RWPE2 (cell line): ENCODE data around the gene C3AR1.
"Not testable (repeated sequence)": the region's sequence is repeated elsewhere in the genome, so short reads cannot be mapped to it uniquely, and the experiment has no call there.

Source experiments
- ATAC-seq: fragments of 200-7000 bp; cut with Tn5 transposase; 3 replicates; pipeline ENCODE4 v1.9.1; 2021; ENCODE audit warnings: low read depth
- DNase-seq: peaks from one replicate; pipeline ENCODE4 v3.0.0-alpha.2; 2020; ENCODE audit warnings: low spot score
- H3K27ac ChIP-seq: fragments of 450-650 bp; 2 replicates; pipeline ENCODE4 v1.5.1; 2017; ENCODE audit warnings: mild to moderate bottlenecking; ENCODE audit not compliant: poor library complexity, severe bottlenecking
- H3K27me3 ChIP-seq: fragments of 250-450 bp; sonication (Bioruptor Pico); 2 replicates; pipeline ENCODE4 v1.5.1; 2021; ENCODE audit warnings: mild to moderate bottlenecking, moderate library complexity; ENCODE audit not compliant: insufficient read depth, poor library complexity, severe bottlenecking
- H3K36me3 ChIP-seq: fragments of 250-450 bp; sonication (Bioruptor Pico); 2 replicates; pipeline ENCODE4 v1.5.1; 2020; ENCODE audit warnings: low read depth, mild to moderate bottlenecking, moderate library complexity
- H3K4me1 ChIP-seq: fragments of 250-450 bp; sonication (Bioruptor Pico); 2 replicates; pipeline ENCODE4 v1.5.1; 2021; ENCODE audit warnings: mild to moderate bottlenecking, moderate library complexity; ENCODE audit not compliant: insufficient read depth, poor library complexity, severe bottlenecking
- H3K4me3 ChIP-seq: fragments of 250-450 bp; sonication (Bioruptor Pico); 2 replicates; pipeline ENCODE4 v1.5.1; 2021; ENCODE audit warnings: mild to moderate bottlenecking, moderate library complexity; ENCODE audit not compliant: severe bottlenecking
- H3K9me3 ChIP-seq: fragments of 250-450 bp; sonication (Bioruptor Pico); 2 replicates; pipeline ENCODE4 v1.5.1; 2021; ENCODE audit warnings: mild to moderate bottlenecking, moderate library complexity; ENCODE audit not compliant: severe bottlenecking
- TF ChIP-seq, protein P1 (sequence below): fragments of 450-650 bp; IDR thresholded peaks from one replicate; pipeline ENCODE4 v1.5.1; 2017; ENCODE audit warnings: mild to moderate bottlenecking, moderate library complexity; ENCODE audit not compliant: poor library complexity, severe bottlenecking

C3AR1 gene

DNA sequence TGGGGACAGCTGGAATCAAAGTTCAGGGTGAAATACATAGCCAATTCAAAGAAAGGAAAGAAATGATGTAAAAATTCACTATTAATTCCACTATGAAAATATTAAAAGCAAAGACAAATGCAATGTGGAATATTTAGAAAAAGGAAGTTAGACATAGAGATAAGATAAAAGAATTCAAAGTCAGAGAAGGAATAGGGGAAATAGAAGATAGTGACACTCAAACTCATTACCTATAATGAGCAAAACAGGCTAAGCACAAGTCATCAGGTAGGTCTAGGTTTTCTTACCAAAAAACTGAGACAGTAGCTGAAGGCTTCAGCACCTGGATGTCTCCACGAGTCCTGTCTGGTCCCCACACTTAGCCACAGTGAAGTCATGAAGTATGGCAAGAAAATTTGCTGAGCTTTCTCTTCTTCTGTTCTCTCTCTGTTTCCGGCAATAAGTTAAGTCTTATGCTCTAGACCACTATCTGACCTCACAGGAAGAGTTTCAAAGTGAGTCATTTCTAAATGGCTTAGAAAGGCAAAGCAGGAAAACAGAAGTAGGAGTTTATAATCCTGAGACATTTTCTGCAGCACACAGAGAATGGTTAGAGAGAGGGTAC is at the start of gene C3AR1:
Gene C3AR1, minus strand, starts transcription at position 369 of the 604 bp plus-strand sequence. CDS start 6,174 bp downstream, outside the sequence.
- Histone ChIP-seq H3K4me3 (no peak within 1 kb of the TSS), H3K36me3 (no peaks in the 10 kb centered on the region), H3K27ac (no peak within 1 kb of the TSS), H3K27me3 (no peaks in the 10 kb centered on the region), H3K4me1 (no peaks in the 10 kb centered on the region), H3K9me3 (no peaks in the 10 kb centered on the region)
- ATAC-seq = peak; percentile 36; the same call in 1 of the 3 replicates
- no peak for DNase-seq
- TF ChIP-seq, protein P1, sequence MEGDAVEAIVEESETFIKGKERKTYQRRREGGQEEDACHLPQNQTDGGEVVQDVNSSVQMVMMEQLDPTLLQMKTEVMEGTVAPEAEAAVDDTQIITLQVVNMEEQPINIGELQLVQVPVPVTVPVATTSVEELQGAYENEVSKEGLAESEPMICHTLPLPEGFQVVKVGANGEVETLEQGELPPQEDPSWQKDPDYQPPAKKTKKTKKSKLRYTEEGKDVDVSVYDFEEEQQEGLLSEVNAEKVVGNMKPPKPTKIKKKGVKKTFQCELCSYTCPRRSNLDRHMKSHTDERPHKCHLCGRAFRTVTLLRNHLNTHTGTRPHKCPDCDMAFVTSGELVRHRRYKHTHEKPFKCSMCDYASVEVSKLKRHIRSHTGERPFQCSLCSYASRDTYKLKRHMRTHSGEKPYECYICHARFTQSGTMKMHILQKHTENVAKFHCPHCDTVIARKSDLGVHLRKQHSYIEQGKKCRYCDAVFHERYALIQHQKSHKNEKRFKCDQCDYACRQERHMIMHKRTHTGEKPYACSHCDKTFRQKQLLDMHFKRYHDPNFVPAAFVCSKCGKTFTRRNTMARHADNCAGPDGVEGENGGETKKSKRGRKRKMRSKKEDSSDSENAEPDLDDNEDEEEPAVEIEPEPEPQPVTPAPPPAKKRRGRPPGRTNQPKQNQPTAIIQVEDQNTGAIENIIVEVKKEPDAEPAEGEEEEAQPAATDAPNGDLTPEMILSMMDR = no peak

DNA sequence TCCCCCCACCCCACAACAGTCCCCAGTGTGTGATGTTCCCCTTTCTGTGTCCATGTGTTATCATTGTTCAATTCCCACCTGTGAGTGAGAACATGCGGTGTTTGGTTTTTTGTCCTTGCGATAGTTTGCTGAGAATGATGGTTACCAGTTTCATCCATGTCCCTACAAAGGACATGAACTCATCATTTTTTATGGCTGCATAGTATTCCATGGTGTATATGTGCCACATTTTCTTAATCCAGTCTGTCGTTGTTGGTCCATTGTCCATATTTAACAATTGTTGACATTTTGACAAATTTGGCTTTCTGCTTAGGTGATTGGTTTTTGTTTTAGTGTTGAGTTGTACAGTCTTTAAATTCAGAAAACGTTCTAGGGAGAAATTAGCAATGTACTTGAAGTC is 47.0 kb upstream of the C3AR1 start:
- not testable (repeated sequence) for H3K9me3 ChIP-seq, DNase-seq, H3K4me3 ChIP-seq, H3K27me3 ChIP-seq, H3K4me1 ChIP-seq, H3K27ac ChIP-seq, H3K36me3 ChIP-seq, ATAC-seq

DNA sequence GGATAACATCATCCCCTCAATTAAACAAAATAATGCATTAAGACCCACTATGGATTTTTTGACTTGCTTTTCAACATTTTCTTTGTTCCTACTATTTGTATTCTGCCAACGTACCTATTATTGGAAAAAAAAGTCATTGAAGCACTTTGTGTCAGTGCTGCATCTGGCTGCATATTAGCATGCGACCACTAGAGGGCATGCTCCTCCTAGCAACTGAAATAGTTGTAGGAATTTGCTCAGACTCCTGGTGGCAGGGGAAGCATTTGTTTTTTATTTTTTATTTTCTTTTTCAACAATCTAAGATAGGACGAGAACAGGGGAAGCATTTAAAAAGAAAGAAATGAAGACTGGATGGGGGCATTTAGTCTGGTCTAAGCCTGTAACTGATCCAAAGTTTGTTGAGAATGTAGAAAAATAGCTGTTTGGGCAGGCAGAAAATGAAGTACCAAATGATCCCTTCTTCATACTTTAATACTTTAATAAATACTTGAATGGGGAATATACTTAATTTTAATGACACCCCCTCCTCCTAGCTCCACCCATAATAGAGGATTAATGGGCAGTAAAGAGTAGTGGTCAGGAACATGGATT is 42.7 kb upstream of the C3AR1 start:
- H3K27ac ChIP-seq = no peak overlapping the region
- H3K4me1 ChIP-seq = no peaks in the 10 kb centered on the region
- no peak overlapping the region for H3K4me3 ChIP-seq
- 0 out of 3 replicates have a peak, but pooled peaks have one; percentile 33 for ATAC-seq
- no peaks in the 10 kb centered on the region for H3K27me3 ChIP-seq
- TF ChIP-seq, protein P1 = peak; percentile 84
- H3K9me3 ChIP-seq = no peaks in the 10 kb centered on the region
- H3K36me3 ChIP-seq = no peaks in the 10 kb centered on the region
- DNase-seq = no peak

DNA sequence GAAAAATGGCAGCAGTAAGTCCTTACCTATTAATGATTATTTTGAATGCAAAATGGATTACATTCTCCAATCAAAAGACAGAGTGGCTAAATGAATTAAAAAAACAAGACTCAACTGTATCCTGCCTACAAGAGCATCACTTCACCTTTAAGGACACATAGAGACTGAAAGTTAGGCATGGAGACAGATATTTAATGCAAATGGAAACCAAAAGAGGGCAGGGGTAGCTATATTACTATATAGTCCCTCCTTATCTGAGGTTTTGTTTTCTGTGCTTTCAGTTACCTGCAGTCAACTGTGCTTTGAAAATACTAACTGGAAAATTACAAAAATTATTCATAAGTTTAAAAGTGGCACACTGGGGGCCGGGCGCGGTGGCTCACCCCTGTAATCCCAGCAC is 33.1 kb upstream of the C3AR1 start:
- TF ChIP-seq, protein P1 = no peak
- Histone ChIP-seq H3K36me3 (0 out of 2 replicates have a peak, but pooled peaks cover 2% of the 10 kb centered on the region), H3K4me3 (no peak overlapping the region), H3K27me3 (no peaks in the 10 kb centered on the region), H3K4me1 (no peaks in the 10 kb centered on the region), H3K9me3 (no peaks in the 10 kb centered on the region), H3K27ac (no peak overlapping the region)
- no peak for ATAC-seq
- DNase-seq = no peak

DNA sequence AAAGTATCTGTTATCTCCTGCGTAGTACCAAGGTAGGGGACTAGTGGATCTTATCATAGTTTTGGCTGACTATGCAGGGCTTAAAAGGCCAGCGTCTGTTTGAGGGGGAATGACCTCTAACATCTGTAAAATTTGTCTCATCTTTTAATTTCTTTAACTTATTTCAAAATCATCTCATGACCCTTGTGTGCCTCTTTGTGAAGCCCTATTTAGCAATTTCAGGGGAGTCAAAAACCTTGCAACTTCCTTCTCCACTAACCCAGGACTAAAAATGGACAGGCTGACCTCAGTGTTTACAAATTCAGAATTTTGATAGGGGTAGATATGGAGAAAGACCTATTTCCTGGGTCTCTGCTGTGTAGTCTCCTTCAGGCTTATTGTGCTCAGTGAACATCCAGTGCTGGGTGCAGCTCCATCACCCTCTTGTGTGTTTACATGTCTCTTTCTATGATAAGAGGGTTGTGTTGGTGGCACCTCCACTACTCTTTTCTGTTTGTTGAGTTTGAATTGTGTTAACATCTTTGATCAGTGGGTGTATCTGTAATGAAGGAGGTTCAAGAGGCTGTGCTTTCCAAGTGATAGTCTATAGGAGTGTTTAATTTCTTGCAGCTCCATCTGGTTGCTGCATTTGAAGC is 30.2 kb upstream of the C3AR1 start:
- Histone ChIP-seq H3K4me1 (no peaks in the 10 kb centered on the region), H3K27ac (no peak overlapping the region), H3K27me3 (no peaks in the 10 kb centered on the region), H3K4me3 (no peak overlapping the region), H3K36me3 (peaks cover 18% of the 10 kb centered on the region; the same call in 1 of the 2 replicates), H3K9me3 (no peaks in the 10 kb centered on the region)
- ATAC-seq (no peak), DNase-seq (no peak)
- TF ChIP-seq, protein P1 = no peak
